Keratinocyte (primary cell): ENCODE results near the gene KCNJ14. TPM values are rescaled to one million over a fixed set of nuclear protein-coding genes. Genes with fewer than 3 reads are reported as not detected.

Experiments used
- DNase-seq: peaks from one replicate; pipeline ENCODE4 v3.0.0-alpha.2; 2011; ENCODE audit warnings: low read depth, missing footprints, low spot score
- FAIRE-seq: peaks from 2 replicates; lab custom pipeline; 2011; peaks lifted over from hg19 to GRCh38; lab: Jason Lieb, UNC
- H2AFZ ChIP-seq: 2 replicates; pipeline ENCODE4 v1.6.0; 2012; ENCODE audit warnings: low read length, control low read depth, inconsistent platforms; ENCODE audit not compliant: control insufficient read depth
- H3K27ac ChIP-seq: 2 replicates; pipeline ENCODE4 v1.5.1; 2011; ENCODE audit warnings: low read length; ENCODE audit not compliant: control insufficient read depth, insufficient read depth
- H3K27me3 ChIP-seq: 3 replicates; pipeline ENCODE4 v1.6.0; 2011; ENCODE audit warnings: low read length; ENCODE audit not compliant: control insufficient read depth, insufficient read depth; ENCODE audit errors: extremely low read depth
- H3K36me3 ChIP-seq, 2 experiments: 2 replicates in 1 of 2; 3 replicates in 1 of 2; pipeline ENCODE4 v1.5.1; 2011; ENCODE audit warnings: low read length in 2 of 2, mild to moderate bottlenecking in 1 of 2; ENCODE audit not compliant: control insufficient read depth in 2 of 2, insufficient read depth in 2 of 2; ENCODE audit errors: extremely low read depth in 1 of 2
- H3K4me1 ChIP-seq: 3 replicates; pipeline ENCODE4 v1.5.1; 2011; ENCODE audit warnings: low read length; ENCODE audit not compliant: control insufficient read depth, insufficient read depth; ENCODE audit errors: extremely low read depth
- H3K4me2 ChIP-seq: 3 replicates; pipeline ENCODE4 v1.6.0; 2011; ENCODE audit warnings: low read depth, low read length; ENCODE audit not compliant: control insufficient read depth, insufficient read depth; ENCODE audit errors: extremely low read depth
- H3K4me3 ChIP-seq, 3 experiments: fragments of 200-600 bp in 1 of 3; sonication (generic) in 1 of 3; 2 replicates in 2 of 3; 3 replicates in 1 of 3; pipeline ENCODE4 v1.5.1; 2011 to 2016; ENCODE audit warnings: low read length in 3 of 3, mild to moderate bottlenecking in 3 of 3, control low read depth in 2 of 3, inconsistent platforms in 1 of 3, low read depth in 1 of 3, mixed read lengths in 1 of 3, mixed run types in 1 of 3, moderate library complexity in 1 of 3; ENCODE audit not compliant: control insufficient read depth in 2 of 3, insufficient read depth in 2 of 3; ENCODE audit errors: extremely low read depth in 1 of 3
- H3K79me2 ChIP-seq: 2 replicates; pipeline ENCODE4 v1.6.0; 2012; ENCODE audit warnings: low read length; ENCODE audit not compliant: control insufficient read depth, insufficient read depth
- H3K9ac ChIP-seq: 3 replicates; pipeline ENCODE4 v1.6.0; 2011; ENCODE audit warnings: low read length; ENCODE audit not compliant: control insufficient read depth, insufficient read depth; ENCODE audit errors: extremely low read depth
- H3K9me1 ChIP-seq: 3 replicates; pipeline ENCODE4 v1.6.0; 2011; ENCODE audit warnings: low read length; ENCODE audit not compliant: control insufficient read depth, insufficient read depth; ENCODE audit errors: extremely low read depth
- H3K9me3 ChIP-seq: 2 replicates; pipeline ENCODE4 v1.5.1; 2012; ENCODE audit warnings: low read depth, low read length; ENCODE audit not compliant: control insufficient read depth
- H4K20me1 ChIP-seq: 3 replicates; pipeline ENCODE4 v1.6.0; 2011; ENCODE audit warnings: low read length; ENCODE audit not compliant: control insufficient read depth, insufficient read depth; ENCODE audit errors: extremely low read depth
- EZH2 ChIP-seq: IDR thresholded peaks from one replicate; pipeline ENCODE4 v1.6.1; 2012; ENCODE audit warnings: inconsistent platforms, mild to moderate bottlenecking, low read length, moderate library complexity
- dilution Hi-C: fragments of 300-500 bp; cut with MboI; formaldehyde crosslinking; loops from one replicate; pipeline ENCODE4 v1.7.0; 2020; ENCODE audit warnings: low sequenced_read_pairs; ENCODE audit not compliant: extremely low pct_ligation_motif_present
- polyA plus RNA-seq, 5 experiments: library from polyadenylated mRNA; depleted of rRNA in 3 of 5; stranded (reverse) in 3 of 5; stranded (forward) in 1 of 5; unstranded in 1 of 5; fragments of >200 nt; gene quantifications; 1 replicate in 1 of 5; 2 replicates in 3 of 5; 3 replicates in 1 of 5; pipeline versions ENCODE4 v1.2.1 to v1.2.3, GENCODE V29; 2011 to 2012; ENCODE audit warnings: missing spikeins in 2 of 5, low read depth in 1 of 5, low replicate concordance in 1 of 5
- TF ChIP-seq, protein P1 (sequence below), 3 experiments: IDR thresholded peaks in 1 of 3; conservative IDR thresholded peaks in 1 of 3; optimal IDR thresholded peaks in 1 of 3; 2 replicates in 2 of 3; 3 replicates in 1 of 3; pipeline versions ENCODE3 to v1.5.1; 2011; ENCODE audit warnings: low read length in 3 of 3, mild to moderate bottlenecking in 3 of 3, moderate library complexity in 2 of 3, control low read depth in 1 of 3, inconsistent platforms in 1 of 3; ENCODE audit not compliant: insufficient read depth in 2 of 3; ENCODE audit errors: extremely low read depth in 1 of 3

The KCNJ14 gene
- polyA plus RNA-seq, 1 donor (not counting 4 experiments of a cell fraction or from before 2014, with no cell fraction given) = 0.39 TPM

DNA sequence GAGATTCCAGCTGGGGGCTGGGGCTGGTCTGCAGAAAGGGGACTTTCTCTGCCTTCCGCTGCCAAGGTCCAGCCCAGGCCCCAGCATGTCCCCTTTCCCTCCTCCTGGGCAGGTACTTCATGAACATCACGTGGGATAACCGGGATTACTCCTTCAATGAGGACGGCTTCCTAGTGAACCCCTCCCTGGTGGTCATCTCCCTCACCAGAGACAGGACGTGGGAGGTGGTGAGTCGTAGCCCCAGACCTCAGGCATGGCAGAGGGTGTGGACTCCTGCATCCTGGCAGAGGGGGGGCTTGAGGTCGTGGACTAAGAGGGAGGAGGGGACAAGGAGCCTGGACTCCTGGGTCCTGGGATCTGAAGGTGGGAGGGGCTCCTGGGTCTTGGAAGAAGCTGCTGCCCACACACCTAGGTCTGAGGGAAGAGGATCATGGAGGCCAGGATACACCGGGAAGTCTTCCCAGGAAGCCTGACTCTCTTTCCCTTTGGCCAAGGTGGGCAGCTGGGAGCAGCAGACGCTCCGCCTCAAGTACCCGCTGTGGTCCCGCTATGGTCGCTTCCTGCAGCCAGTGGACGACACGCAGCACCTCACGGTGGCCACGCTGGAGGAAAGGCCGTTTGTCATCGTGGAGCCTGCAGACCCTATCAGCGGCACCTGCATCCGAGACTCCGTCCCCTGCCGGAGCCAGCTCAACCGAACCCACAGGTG is 41.3 kb upstream of the KCNJ14 start:
- Histone ChIP-seq H3K4me3 (no peak overlapping the region), H3K79me2 (no peaks in the 10 kb centered on the region), H3K9ac (no peak overlapping the region), H3K9me1 (no peaks in the 10 kb centered on the region), H3K4me2 (peak overlapping the region; percentile 64), H3K27me3 (no peaks in the 10 kb centered on the region), H3K9me3 (no peaks in the 10 kb centered on the region), H3K27ac (no peak overlapping the region), H3K4me1 (peaks cover 8% of the 10 kb centered on the region), H2AFZ (no peak overlapping the region), H3K36me3 (no peaks in the 10 kb centered on the region), H4K20me1 (no peaks in the 10 kb centered on the region)
- dilution Hi-C loops = no loop called here
- DNase-seq (no peak), FAIRE-seq (no peak)
- TF ChIP-seq, protein P1, sequence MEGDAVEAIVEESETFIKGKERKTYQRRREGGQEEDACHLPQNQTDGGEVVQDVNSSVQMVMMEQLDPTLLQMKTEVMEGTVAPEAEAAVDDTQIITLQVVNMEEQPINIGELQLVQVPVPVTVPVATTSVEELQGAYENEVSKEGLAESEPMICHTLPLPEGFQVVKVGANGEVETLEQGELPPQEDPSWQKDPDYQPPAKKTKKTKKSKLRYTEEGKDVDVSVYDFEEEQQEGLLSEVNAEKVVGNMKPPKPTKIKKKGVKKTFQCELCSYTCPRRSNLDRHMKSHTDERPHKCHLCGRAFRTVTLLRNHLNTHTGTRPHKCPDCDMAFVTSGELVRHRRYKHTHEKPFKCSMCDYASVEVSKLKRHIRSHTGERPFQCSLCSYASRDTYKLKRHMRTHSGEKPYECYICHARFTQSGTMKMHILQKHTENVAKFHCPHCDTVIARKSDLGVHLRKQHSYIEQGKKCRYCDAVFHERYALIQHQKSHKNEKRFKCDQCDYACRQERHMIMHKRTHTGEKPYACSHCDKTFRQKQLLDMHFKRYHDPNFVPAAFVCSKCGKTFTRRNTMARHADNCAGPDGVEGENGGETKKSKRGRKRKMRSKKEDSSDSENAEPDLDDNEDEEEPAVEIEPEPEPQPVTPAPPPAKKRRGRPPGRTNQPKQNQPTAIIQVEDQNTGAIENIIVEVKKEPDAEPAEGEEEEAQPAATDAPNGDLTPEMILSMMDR (optimal IDR thresholded peaks at IDR 0.05 in 1 of 3, IDR thresholded peaks at IDR 0.05 in 1 of 3, conservative IDR thresholded peaks at IDR 0.05 in 1 of 3; ENCODE audit: extremely low read depth in 1 of 3, insufficient read depth in 2 of 3, low read length in 3 of 3) = no peak
- TF ChIP-seq EZH2 = no peak

DNA sequence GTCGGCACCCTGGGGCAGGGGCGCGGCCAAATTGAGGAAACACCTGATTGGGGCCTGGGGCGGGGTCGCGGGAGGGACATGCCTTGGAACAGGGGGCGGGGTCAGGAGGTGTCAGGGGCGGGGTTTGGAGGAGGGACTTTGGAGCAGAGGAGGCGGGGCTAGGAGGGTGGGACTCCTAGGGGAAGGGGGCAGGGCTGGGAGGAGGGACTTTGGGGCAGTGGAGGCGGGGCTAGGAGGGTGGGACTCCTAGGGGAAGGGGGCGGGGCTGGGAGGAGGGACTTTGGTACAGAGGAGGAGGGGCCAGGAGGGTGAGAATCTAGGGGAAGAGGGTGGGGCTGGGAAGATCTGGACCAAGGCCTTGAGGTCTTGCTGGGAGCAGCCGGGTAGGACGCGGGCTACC is 40.0 kb upstream of the KCNJ14 start:
- peaks cover 8% of the 10 kb centered on the region for H3K4me1 ChIP-seq
- no peaks in the 10 kb centered on the region for H3K79me2 ChIP-seq
- no peak overlapping the region for H3K27ac ChIP-seq
- dilution Hi-C loops = no loop called here
- FAIRE-seq (no peak), DNase-seq (no peak)
- H2AFZ ChIP-seq = no peak overlapping the region
- no peaks in the 10 kb centered on the region for H3K9me1 ChIP-seq
- no peaks in the 10 kb centered on the region for H3K36me3 ChIP-seq
- TF ChIP-seq, protein P1 (optimal IDR thresholded peaks at IDR 0.05 in 1 of 3, IDR thresholded peaks at IDR 0.05 in 1 of 3, conservative IDR thresholded peaks at IDR 0.05 in 1 of 3; ENCODE audit: extremely low read depth in 1 of 3, insufficient read depth in 2 of 3, low read length in 3 of 3) = no peak
- no peak for TF ChIP-seq EZH2
- H3K9ac ChIP-seq = no peak overlapping the region
- H3K27me3 ChIP-seq = no peaks in the 10 kb centered on the region
- no peaks in the 10 kb centered on the region for H3K9me3 ChIP-seq
- H4K20me1 ChIP-seq = no peaks in the 10 kb centered on the region
- H3K4me3 ChIP-seq = no peak overlapping the region
- H3K4me2 ChIP-seq = no peak overlapping the region
